Mononuclear cell (primary cell): ENCODE measurements around the gene ADCY4. TPM values are rescaled to one million over a fixed set of nuclear protein-coding genes. Genes with fewer than 3 reads are reported as not detected.
"Not testable (repeated sequence)": the region's sequence is repeated elsewhere in the genome, so short reads cannot be mapped to it uniquely, and the experiment has no call there.

Experiments used
- H3K27me3 ChIP-seq: 2 replicates; pipeline ENCODE4 v1.6.0; 2011; ENCODE audit warnings: low read length, control low read depth; ENCODE audit not compliant: insufficient read depth
- H3K4me1 ChIP-seq: 2 replicates; pipeline ENCODE4 v1.5.1; 2011; ENCODE audit warnings: mild to moderate bottlenecking, low read length, control low read depth; ENCODE audit not compliant: insufficient read depth
- H3K4me3 ChIP-seq: 2 replicates; pipeline ENCODE4 v1.5.1; 2011; ENCODE audit warnings: mild to moderate bottlenecking, low read length, moderate library complexity
- H3K9me3 ChIP-seq: 2 replicates; pipeline ENCODE4 v1.5.1; 2011; ENCODE audit warnings: low read depth, mild to moderate bottlenecking, control low read depth, low read length
- total RNA-seq: library from RNA; depleted of rRNA; stranded (reverse); fragments of >200 nt; gene quantifications from one replicate; pipeline ENCODE4 v1.2.3, GENCODE V29; 2012

The ADCY4 gene
- total RNA-seq, 1 donor, result 2.3 TPM

DNA sequence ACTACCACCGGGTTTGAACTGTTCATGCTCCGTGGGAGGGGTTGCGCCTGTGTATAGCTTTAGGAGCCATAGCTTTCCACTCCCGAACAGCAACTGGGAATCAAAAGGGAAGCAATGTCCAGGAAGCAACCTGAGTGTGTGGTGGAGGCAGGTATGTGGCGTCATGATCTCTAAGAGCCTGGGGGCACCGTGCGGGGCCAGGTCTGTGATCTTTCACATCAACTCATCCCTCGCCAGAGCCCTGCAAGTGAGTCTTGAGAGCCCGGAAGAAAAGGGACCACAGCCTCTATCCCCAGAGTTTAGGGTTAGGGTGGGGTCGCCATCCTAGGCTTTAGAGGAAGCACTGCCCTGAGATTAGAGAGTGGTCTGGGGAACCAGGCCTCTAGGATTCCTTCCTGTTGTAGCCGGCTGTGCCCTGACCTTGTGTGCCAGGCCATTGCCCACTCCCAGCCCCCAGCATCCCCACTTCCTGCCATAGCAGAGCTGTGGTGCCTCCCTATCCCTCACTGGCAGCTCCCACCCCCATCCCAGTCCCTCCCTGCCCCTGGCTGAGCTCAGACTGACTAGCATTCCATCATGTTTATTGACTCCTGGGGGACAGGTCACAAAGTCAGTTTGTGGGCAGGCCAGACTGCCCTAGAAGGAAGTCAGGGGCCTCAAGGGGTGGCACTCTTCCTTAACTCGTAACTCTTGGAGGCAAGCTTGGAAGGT lies 745 bp upstream of the ADCY4 start:
- Histone ChIP-seq H3K27me3 (peaks cover 21% of the 10 kb centered on the region), H3K4me1 (peaks cover 89% of the 10 kb centered on the region), H3K4me3 (no peak overlapping the region), H3K9me3 (no peaks in the 10 kb centered on the region)

- Histone ChIP-seq H3K27me3 (peaks cover 21% of the 10 kb centered on the region), H3K9me3 (no peaks in the 10 kb centered on the region), H3K4me3 (peak overlapping the region; percentile 13), H3K4me1 (peaks cover 97% of the 10 kb centered on the region)
Observed at GRCh38 chr14:24332268-24332993, 2.4 kb downstream of the ADCY4 start.

DNA sequence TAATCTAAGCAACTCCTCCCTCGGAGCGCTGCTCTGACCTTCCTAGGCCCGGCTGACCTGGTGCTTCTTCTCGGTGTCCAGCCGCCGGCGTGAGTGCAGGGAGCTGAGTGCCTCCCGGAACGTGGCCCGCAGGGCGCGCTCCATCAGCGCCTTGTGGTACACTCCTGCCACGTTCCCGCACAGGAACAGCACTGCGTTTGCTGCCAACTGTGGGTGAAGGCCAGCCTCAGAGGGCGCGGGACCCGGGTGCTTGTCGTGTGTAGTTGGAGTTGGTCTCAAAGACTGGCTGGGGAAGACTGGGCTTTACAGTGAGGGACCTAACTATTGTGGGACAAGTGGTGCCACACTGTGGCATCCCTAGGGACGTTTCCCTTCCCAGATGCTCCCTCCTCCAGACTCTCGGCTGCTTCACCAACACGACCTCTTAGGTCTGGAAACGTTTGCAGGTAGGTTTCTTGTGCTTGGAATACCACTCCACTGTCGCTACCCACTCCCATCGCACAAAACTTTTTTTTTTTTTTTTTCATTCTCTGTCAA lies 3.1 kb downstream of the ADCY4 start:
- Histone ChIP-seq H3K9me3 (no peaks in the 10 kb centered on the region), H3K4me1 (peaks cover 99% of the 10 kb centered on the region), H3K27me3 (peaks cover 21% of the 10 kb centered on the region), H3K4me3 (no peak overlapping the region)

DNA sequence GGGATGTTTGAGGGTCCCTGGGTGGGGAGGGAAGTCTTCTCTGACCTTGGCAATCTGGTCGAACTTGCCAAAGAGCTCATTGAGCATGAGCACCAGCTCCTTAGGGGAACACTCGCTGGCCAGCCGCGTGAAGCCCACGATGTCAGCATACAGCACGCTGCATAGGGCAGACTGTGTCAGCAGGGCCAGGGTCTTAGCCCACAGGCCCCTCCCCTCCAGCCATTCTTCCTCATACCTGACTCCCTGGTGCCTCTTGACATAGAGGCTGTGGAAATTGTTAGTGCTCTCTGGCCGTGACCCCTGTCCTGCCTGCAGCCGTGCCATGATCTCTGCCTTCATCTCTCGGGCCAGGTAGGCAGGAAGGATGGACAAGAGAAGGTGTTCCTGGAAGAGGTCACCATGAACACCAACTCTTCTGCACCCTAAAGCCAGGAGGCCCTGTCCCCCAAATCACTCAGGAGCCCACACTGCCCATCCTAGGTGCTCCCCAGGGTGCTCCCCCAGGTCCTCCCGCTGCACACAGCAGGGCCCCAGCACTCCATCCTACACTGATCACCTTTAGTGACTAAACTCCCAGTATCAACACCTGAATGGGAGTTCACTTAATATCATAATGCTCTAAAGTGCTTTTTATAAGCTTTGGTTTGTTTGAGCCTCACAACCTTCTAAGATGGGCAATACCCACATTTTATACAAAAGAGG lies 3.7 kb downstream of the ADCY4 start:
- peaks cover 21% of the 10 kb centered on the region for H3K27me3 ChIP-seq
- H3K4me3 ChIP-seq, result no peak overlapping the region
- H3K9me3 ChIP-seq, result no peaks in the 10 kb centered on the region
- H3K4me1 ChIP-seq, result peaks cover 99% of the 10 kb centered on the region

DNA sequence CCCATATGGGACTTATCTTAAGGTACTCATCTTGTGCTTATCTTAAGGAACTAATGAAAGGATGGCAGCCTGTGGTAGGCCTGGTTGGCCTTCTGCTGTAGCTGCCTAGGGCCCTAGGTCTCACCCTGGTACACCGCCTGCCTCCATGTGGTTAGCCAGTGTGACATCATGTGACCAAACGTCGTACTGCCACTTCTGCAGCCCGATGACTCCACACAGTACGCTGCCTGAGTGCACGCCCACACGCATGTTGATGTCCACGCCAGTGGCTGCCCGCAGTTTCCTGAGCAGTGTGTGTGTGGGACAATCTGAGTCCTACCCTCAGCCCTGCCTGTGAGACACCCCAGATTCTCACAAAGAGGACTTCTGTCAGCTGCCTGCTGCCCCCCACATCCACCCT lies 5.1 kb downstream of the ADCY4 start:
- Histone ChIP-seq H3K9me3 (no peaks in the 10 kb centered on the region), H3K4me3 (no peak overlapping the region), H3K4me1 (peaks cover 88% of the 10 kb centered on the region), H3K27me3 (peaks cover 14% of the 10 kb centered on the region)

DNA sequence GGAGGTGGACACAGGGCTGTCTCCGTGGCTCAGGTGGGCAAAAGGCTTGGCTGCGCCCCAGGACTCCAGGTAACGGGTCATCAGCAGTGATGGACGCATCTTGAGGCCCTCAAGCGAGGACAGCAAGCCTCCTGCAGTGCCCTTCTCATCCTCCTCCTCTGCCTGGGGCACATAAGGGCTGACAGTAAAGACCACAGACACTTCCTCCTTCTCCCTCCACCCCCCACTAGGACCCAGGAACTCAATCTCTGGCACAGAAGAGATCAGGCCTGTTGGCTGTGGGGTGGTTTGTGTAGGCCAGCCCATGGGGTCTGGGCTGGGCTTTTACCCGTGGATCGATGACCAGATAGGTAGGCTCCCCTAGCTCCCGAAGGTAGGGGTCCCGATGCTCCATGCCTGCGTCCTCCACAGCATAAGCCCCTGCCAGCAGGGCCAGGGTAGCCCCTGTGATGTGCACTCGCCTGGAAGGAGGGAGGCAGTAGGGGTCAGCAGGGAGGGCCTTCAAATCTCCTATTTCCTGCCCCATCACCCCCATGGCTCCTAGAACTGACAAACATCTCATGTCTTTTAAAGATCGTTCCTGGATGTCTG lies 5.7 kb downstream of the ADCY4 start:
- Histone ChIP-seq H3K4me3 (no peak overlapping the region), H3K9me3 (no peaks in the 10 kb centered on the region), H3K4me1 (peaks cover 83% of the 10 kb centered on the region), H3K27me3 (peaks cover 9% of the 10 kb centered on the region)

DNA sequence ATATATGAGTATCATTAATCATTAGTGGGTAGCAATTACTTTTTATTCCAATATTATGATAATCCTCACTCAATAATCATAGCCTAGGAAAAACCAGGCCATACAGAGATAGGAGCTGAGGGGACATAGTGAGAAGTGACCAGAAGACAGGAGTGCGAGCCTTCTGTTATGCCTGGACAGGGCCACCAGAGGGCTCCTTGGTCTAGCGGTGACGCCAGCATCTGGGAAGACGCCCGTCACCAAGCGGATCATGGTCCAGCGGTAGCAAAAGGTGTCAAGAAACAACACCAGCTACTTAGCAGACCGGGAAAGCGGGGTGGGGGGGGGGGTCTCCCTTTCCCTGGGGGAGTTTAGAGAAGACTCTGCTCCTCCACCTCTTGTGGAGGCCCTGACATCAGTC lies 7.0 kb downstream of the ADCY4 start:
- H3K4me3 ChIP-seq, H3K9me3 ChIP-seq, H3K27me3 ChIP-seq: not testable (repeated sequence)
- H3K4me1 ChIP-seq, result peaks cover 70% of the 10 kb centered on the region

GRCh38 chr14:24327303-24327702 lies 7.6 kb downstream of the ADCY4 start:
- H3K4me1 ChIP-seq, result peaks cover 64% of the 10 kb centered on the region
- H3K4me3 ChIP-seq, result no peak overlapping the region
- H3K27me3 ChIP-seq, result no peaks in the 10 kb centered on the region

GRCh38 chr14:24325963-24326362 lies 8.9 kb downstream of the ADCY4 start:
- Histone ChIP-seq H3K9me3 (no peaks in the 10 kb centered on the region), H3K27me3 (no peaks in the 10 kb centered on the region), H3K4me1 (peaks cover 51% of the 10 kb centered on the region), H3K4me3 (no peak overlapping the region)

More at GRCh38 chr14:24327303-24327702, 7.6 kb downstream of the ADCY4 start:
- no peaks in the 10 kb centered on the region for H3K9me3 ChIP-seq

GRCh38 chr14:24325041-24325530 lies 9.8 kb downstream of the ADCY4 start:
- no peaks in the 10 kb centered on the region for H3K27me3 ChIP-seq
- H3K9me3 ChIP-seq, result no peaks in the 10 kb centered on the region
- H3K4me1 ChIP-seq, result peaks cover 43% of the 10 kb centered on the region
- no peak overlapping the region for H3K4me3 ChIP-seq

GRCh38 chr14:24324024-24324423 lies 10.8 kb downstream of the ADCY4 start:
- Histone ChIP-seq H3K4me1 (peaks cover 34% of the 10 kb centered on the region), H3K4me3 (no peak overlapping the region), H3K9me3 (no peaks in the 10 kb centered on the region), H3K27me3 (no peaks in the 10 kb centered on the region)

- H3K27me3 ChIP-seq, result no peaks in the 10 kb centered on the region
- no peak overlapping the region for H3K4me3 ChIP-seq
- H3K4me1 ChIP-seq, result peaks cover 34% of the 10 kb centered on the region
- no peaks in the 10 kb centered on the region for H3K9me3 ChIP-seq
Observed at GRCh38 chr14:24323341-24323740, 11.5 kb downstream of the ADCY4 start.

- H3K4me3 ChIP-seq, result no peak overlapping the region
- no peaks in the 10 kb centered on the region for H3K9me3 ChIP-seq
- H3K4me1 ChIP-seq, result peaks cover 34% of the 10 kb centered on the region
- H3K27me3 ChIP-seq, result no peaks in the 10 kb centered on the region
Observed at GRCh38 chr14:24322672-24323071, 12.2 kb downstream of the ADCY4 start.

- H3K4me3 ChIP-seq, result no peak overlapping the region
- H3K27me3 ChIP-seq, result no peaks in the 10 kb centered on the region
- no peaks in the 10 kb centered on the region for H3K9me3 ChIP-seq
- H3K4me1 ChIP-seq, result peaks cover 34% of the 10 kb centered on the region
Observed at GRCh38 chr14:24321212-24321975, 13.5 kb downstream of the ADCY4 start.
